SK-N-SH (cell line): Measurements from ENCODE around the gene LIMS2. TPM values are rescaled to one million over a fixed set of nuclear protein-coding genes. Genes with fewer than 3 reads are reported as not detected.

Experiments used
- CTCF ChIA-PET: fragments of 300-600, 350-600 bp; formaldehyde crosslinking; extraction: SDS; loops from one replicate; lab custom pipeline; 2021; lab: Yijun Ruan, JAX
- POLR2A ChIA-PET: fragments of 350-600 bp; sonication (Branson Sonifier 250); formaldehyde crosslinking; extraction: SDS; loops from one replicate; lab custom pipeline; 2020; ENCODE audit warnings: antibody characterized with exemption, inconsistent platforms; lab: Yijun Ruan, JAX
- DNase-seq: peaks from one replicate; pipeline ENCODE4 v3.0.0; 2012
- H2AFZ ChIP-seq: fragments of 200-600 bp; sonication (generic); 2 replicates; pipeline ENCODE4 v1.8.1; 2016; ENCODE audit warnings: antibody characterized with exemption, mild to moderate bottlenecking, low read depth
- H3F3A ChIP-seq: fragments of 200-600 bp; sonication (generic); replicated peaks from 2 replicates; pipeline ENCODE3; 2016; ENCODE audit warnings: antibody characterized with exemption, mild to moderate bottlenecking; ENCODE audit not compliant: insufficient read depth
- H3K27ac ChIP-seq, 2 experiments: fragments of 200-500 bp in 1 of 2; fragments of 200-600 bp in 1 of 2; sonication (Bioruptor generic) in 1 of 2; sonication (generic), shearing (Covaris generic) in 1 of 2; 2 replicates each; pipeline versions ENCODE4 v1.5.1 to v1.6.1; 2014 to 2016; ENCODE audit warnings: low read depth in 2 of 2, inconsistent platforms in 1 of 2, low read length in 1 of 2, mild to moderate bottlenecking in 1 of 2, mixed read lengths in 1 of 2
- H3K27me3 ChIP-seq: fragments of 200-600 bp; sonication (generic), shearing (Covaris generic); 2 replicates; pipeline ENCODE4 v1.6.1; 2016; ENCODE audit warnings: mixed run types; ENCODE audit not compliant: insufficient read depth
- H3K36me3 ChIP-seq, 2 experiments: fragments of 200-500 bp in 1 of 2; fragments of 200-600 bp in 1 of 2; sonication (Bioruptor generic) in 1 of 2; sonication (generic) in 1 of 2; replicated peaks in 1 of 2; 2 replicates each; pipeline versions ENCODE3 to v1.5.1; 2014 to 2016; ENCODE audit warnings: low read length in 1 of 2, mild to moderate bottlenecking in 1 of 2; ENCODE audit not compliant: insufficient read depth in 2 of 2, control insufficient read depth in 1 of 2
- H3K4me1 ChIP-seq, 2 experiments: fragments of 200-500 bp in 1 of 2; fragments of 200-600 bp in 1 of 2; sonication (Bioruptor generic) in 1 of 2; sonication (generic), shearing (Covaris generic) in 1 of 2; 2 replicates each; pipeline versions ENCODE4 v1.5.1 to v1.6.1; 2014 to 2016; ENCODE audit warnings: low read depth in 1 of 2, low read length in 1 of 2, mixed run types in 1 of 2; ENCODE audit not compliant: insufficient read depth in 2 of 2, control insufficient read depth in 1 of 2
- H3K4me2 ChIP-seq: fragments of 200-600 bp; sonication (generic), shearing (Covaris generic); 2 replicates; pipeline ENCODE4 v1.6.1; 2017; ENCODE audit warnings: mixed run types
- H3K4me3 ChIP-seq, 2 experiments: fragments of 200-500 bp in 1 of 2; fragments of 200-600 bp in 1 of 2; sonication (Bioruptor generic) in 1 of 2; sonication (generic), shearing (Covaris generic) in 1 of 2; 2 replicates each; pipeline versions ENCODE4 v1.5.1 to v1.8.1; 2014 to 2016; ENCODE audit warnings: low read depth in 2 of 2, inconsistent platforms in 1 of 2, low read length in 1 of 2, mild to moderate bottlenecking in 1 of 2, mixed read lengths in 1 of 2, moderate library complexity in 1 of 2
- H3K79me2 ChIP-seq: fragments of 200-600 bp; sonication (generic); 2 replicates; pipeline ENCODE4 v1.8.1; 2017; ENCODE audit warnings: mild to moderate bottlenecking; ENCODE audit not compliant: insufficient read depth
- H3K9ac ChIP-seq: fragments of 200-600 bp; sonication (generic); 2 replicates; pipeline ENCODE4 v1.6.1; 2017; ENCODE audit warnings: mixed run types
- H3K9me2 ChIP-seq: fragments of 200-600 bp; sonication (generic); 2 replicates; pipeline ENCODE4 v1.6.1; 2017; ENCODE audit warnings: mixed run types
- H3K9me3 ChIP-seq: fragments of 200-600 bp; sonication (generic); 2 replicates; pipeline ENCODE4 v1.6.1; 2017; ENCODE audit warnings: mixed run types, mild to moderate bottlenecking, moderate library complexity
- H4K20me1 ChIP-seq: fragments of 200-600 bp; sonication (generic); 2 replicates; pipeline ENCODE4 v1.6.1; 2017; ENCODE audit warnings: mild to moderate bottlenecking, mixed run types; ENCODE audit not compliant: insufficient read depth
- FOSL2 ChIP-seq: IDR thresholded peaks from 2 replicates; pipeline ENCODE4 v1.4.0; 2012; ENCODE audit warnings: low read depth, mild to moderate bottlenecking, moderate library complexity, borderline replicate concordance
- FOXJ3 ChIP-seq: sonication (generic); formaldehyde crosslinking; IDR thresholded peaks from 2 replicates; pipeline ENCODE4 v1.5.1; 2020; ENCODE audit warnings: mild to moderate bottlenecking, missing genetic modification reagents
- GABPA ChIP-seq: IDR thresholded peaks from 2 replicates; pipeline ENCODE4 v1.4.0; 2012; ENCODE audit warnings: low read depth, mild to moderate bottlenecking
- JUND ChIP-seq: IDR thresholded peaks from 2 replicates; pipeline ENCODE4 v1.4.0; 2012
- MEF2A ChIP-seq: IDR thresholded peaks from 2 replicates; pipeline ENCODE4 v1.4.0; 2012; ENCODE audit warnings: low read depth, borderline replicate concordance
- POLR2AphosphoS5 ChIP-seq: IDR thresholded peaks from 2 replicates; pipeline ENCODE4 v1.6.1; 2012; ENCODE audit warnings: low read depth, low read length
- SIN3A ChIP-seq: IDR thresholded peaks from 2 replicates; pipeline ENCODE4 v1.6.1; 2012; ENCODE audit warnings: low read depth, mild to moderate bottlenecking, low read length, moderate library complexity, borderline replicate concordance
- WGBS: methylation state at CpG from one replicate; pipeline ENCODE4 v1.1.6; 2017; ENCODE audit warnings: low lambda C conversion rate; 5-methylcytosine and 5-hydroxymethylcytosine counted together
- polyA plus RNA-seq, 3 experiments: library from polyadenylated mRNA; depleted of rRNA; stranded (reverse); fragments of >200 nt; gene quantifications; 2 replicates each; pipeline ENCODE4 v1.2.3, GENCODE V29; 2012
- TF ChIP-seq, protein P1 (sequence below): fragments of 150-350 bp; IDR thresholded peaks from 2 replicates; pipeline ENCODE4 v1.6.1; 2017; ENCODE audit warnings: antibody characterized with exemption, low read length, low read depth, borderline replicate concordance
- TF ChIP-seq, protein P2 (sequence below): IDR thresholded peaks from 2 replicates; pipeline ENCODE4 v1.4.0; 2012; ENCODE audit warnings: low read depth
- TF ChIP-seq, protein P3 (sequence below): IDR thresholded peaks from 2 replicates; pipeline ENCODE4; 2012
- TF ChIP-seq, protein P4 (sequence below): IDR thresholded peaks from 2 replicates; pipeline ENCODE4 v1.6.1; 2012; ENCODE audit warnings: mild to moderate bottlenecking, low read depth, low read length, moderate library complexity
- TF ChIP-seq, protein P5 (sequence below): fragments of 150-350 bp; IDR thresholded peaks from 2 replicates; pipeline ENCODE4 v1.6.1; 2016; ENCODE audit warnings: mild to moderate bottlenecking, low read depth, low read length

The LIMS2 gene
- polyA plus RNA-seq, 1 of the 3 experiments (the other 2 are of a cell fraction), result 2.7 TPM

DNA sequence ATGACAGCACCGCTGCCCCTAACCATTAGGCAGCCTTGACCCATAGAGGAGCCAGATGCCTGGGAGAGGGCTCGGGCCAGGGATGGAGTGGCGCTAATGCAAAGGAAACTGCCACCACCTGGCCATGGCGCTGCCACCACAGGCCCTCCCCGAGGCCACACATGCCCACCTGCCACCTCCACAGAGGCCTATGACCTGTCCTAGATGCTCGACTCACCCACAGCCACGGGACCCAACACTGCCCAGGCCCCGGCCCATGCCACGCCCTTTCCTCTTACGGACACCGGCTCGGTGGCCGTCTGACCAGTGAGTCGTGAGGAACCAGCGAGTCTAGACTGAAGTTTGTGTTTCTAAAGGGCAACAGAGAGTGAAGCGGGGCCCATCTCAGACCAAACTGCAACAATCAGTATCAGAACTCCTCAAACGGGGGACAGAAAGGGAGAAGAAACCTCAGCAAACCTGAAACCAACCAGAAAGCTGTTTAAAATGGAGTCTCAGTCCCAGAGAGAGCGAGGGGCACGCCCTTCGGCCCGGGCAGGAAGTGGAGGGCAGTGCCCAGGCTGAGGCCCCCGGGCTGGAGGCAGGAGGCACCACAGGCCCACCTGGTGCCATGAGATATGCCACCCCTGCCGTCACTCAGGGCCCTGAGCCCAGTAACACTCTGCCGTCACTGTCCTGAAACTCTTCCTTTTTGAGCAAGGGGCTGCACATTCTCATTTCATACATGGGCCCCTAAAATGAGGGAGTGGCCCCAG lies 28.7 kb downstream of the LIMS2 start:
- H3K27ac ChIP-seq, result no peak overlapping the region
- no peaks in the 10 kb centered on the region for H3K9me2 ChIP-seq
- H3K9ac ChIP-seq, result no peak overlapping the region
- H4K20me1 ChIP-seq, result no peaks in the 10 kb centered on the region
- H3K4me3 ChIP-seq, result no peak overlapping the region
- peaks cover 0 to 49% of the 10 kb centered on the region in 2 experiments; a peak in 1 of 4 replicates for H3K4me1 ChIP-seq
- H3K4me2 ChIP-seq, result no peak overlapping the region
- no peak overlapping the region for H2AFZ ChIP-seq
- TF ChIP-seq FOSL2, result no peak
- TF ChIP-seq, protein P1, sequence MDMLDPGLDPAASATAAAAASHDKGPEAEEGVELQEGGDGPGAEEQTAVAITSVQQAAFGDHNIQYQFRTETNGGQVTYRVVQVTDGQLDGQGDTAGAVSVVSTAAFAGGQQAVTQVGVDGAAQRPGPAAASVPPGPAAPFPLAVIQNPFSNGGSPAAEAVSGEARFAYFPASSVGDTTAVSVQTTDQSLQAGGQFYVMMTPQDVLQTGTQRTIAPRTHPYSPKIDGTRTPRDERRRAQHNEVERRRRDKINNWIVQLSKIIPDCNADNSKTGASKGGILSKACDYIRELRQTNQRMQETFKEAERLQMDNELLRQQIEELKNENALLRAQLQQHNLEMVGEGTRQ, result no peak
- no peak for TF ChIP-seq MEF2A
- TF ChIP-seq, protein P2, sequence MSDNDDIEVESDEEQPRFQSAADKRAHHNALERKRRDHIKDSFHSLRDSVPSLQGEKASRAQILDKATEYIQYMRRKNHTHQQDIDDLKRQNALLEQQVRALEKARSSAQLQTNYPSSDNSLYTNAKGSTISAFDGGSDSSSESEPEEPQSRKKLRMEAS, result no peak
- no peak for TF ChIP-seq JUND
- TF ChIP-seq FOXJ3 (CRISPR knock-in tag), result no peak
- TF ChIP-seq POLR2AphosphoS5, result no peak
- no peak for TF ChIP-seq GABPA
- TF ChIP-seq, protein P3, sequence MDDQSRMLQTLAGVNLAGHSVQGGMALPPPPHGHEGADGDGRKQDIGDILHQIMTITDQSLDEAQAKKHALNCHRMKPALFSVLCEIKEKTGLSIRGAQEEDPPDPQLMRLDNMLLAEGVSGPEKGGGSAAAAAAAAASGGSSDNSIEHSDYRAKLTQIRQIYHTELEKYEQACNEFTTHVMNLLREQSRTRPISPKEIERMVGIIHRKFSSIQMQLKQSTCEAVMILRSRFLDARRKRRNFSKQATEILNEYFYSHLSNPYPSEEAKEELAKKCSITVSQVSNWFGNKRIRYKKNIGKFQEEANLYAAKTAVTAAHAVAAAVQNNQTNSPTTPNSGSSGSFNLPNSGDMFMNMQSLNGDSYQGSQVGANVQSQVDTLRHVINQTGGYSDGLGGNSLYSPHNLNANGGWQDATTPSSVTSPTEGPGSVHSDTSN, result no peak
- TF ChIP-seq SIN3A, result no peak
- TF ChIP-seq, protein P4, sequence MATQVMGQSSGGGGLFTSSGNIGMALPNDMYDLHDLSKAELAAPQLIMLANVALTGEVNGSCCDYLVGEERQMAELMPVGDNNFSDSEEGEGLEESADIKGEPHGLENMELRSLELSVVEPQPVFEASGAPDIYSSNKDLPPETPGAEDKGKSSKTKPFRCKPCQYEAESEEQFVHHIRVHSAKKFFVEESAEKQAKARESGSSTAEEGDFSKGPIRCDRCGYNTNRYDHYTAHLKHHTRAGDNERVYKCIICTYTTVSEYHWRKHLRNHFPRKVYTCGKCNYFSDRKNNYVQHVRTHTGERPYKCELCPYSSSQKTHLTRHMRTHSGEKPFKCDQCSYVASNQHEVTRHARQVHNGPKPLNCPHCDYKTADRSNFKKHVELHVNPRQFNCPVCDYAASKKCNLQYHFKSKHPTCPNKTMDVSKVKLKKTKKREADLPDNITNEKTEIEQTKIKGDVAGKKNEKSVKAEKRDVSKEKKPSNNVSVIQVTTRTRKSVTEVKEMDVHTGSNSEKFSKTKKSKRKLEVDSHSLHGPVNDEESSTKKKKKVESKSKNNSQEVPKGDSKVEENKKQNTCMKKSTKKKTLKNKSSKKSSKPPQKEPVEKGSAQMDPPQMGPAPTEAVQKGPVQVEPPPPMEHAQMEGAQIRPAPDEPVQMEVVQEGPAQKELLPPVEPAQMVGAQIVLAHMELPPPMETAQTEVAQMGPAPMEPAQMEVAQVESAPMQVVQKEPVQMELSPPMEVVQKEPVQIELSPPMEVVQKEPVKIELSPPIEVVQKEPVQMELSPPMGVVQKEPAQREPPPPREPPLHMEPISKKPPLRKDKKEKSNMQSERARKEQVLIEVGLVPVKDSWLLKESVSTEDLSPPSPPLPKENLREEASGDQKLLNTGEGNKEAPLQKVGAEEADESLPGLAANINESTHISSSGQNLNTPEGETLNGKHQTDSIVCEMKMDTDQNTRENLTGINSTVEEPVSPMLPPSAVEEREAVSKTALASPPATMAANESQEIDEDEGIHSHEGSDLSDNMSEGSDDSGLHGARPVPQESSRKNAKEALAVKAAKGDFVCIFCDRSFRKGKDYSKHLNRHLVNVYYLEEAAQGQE, result no peak
- TF ChIP-seq, protein P5, sequence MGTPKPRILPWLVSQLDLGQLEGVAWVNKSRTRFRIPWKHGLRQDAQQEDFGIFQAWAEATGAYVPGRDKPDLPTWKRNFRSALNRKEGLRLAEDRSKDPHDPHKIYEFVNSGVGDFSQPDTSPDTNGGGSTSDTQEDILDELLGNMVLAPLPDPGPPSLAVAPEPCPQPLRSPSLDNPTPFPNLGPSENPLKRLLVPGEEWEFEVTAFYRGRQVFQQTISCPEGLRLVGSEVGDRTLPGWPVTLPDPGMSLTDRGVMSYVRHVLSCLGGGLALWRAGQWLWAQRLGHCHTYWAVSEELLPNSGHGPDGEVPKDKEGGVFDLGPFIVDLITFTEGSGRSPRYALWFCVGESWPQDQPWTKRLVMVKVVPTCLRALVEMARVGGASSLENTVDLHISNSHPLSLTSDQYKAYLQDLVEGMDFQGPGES, result no peak
- WGBS, result 88% methylated on average over 20 of the region's 24 CpGs
- H3K36me3 ChIP-seq, result no peaks in the 10 kb centered on the region
- no peaks in the 10 kb centered on the region for H3K79me2 ChIP-seq
- no peaks in the 10 kb centered on the region for H3K27me3 ChIP-seq
- no peaks in the 10 kb centered on the region for H3F3A ChIP-seq
- ChIA-PET POLR2A (no interaction called here), CTCF (interaction anchor here (1.0 kb wide), 1 partner anchor 29 kb away, joined by 3 read pairs; the partner anchor contains the start of gene LIMS2)
- no peak for DNase-seq
- no peaks in the 10 kb centered on the region for H3K9me3 ChIP-seq
